ENCODE measurements around the gene MACF1.

The MACF1 gene

GRCh38 chr1:39310015-39310414 lies 105.5 kb downstream of the MACF1 start:
- DNase-seq: no peak

DNA sequence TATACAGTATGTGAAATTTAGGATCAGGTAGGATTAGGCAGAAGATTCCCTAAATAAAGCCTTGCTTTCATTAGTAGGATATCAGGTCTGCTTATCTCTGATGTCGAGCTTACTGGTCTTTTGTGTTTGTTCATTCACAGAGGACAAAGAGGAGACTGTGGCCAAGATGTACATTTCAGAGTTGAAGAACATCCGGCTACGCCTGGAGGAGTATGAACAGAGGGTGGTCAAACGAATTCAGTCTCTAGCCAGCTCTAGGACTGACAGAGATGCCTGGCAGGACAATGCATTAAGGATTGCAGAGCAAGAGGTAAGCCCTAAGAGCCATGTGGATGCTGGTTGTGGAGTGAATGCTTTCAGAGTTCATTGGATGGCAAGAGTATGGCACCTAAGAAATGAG lies 106.2 kb downstream of the MACF1 start:
- no peak for DNase-seq

DNA sequence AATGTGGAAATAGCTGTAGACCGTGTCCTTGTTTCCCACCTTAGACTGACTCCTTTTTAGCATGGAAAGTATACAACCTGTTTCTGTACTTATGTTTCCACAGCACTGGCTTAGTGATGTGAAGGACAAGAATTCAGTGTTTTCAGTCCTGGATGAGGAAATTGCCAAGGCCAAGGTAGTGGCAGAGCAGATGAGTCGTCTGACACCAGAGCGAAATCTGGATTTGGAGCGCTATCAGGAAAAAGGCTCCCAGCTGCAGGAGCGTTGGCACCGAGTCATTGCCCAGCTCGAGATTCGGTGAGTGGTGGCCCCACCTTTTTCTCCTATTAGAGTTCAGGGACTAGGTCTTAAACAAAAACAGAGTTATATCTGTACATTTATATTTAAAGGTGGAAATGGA lies 112.6 kb downstream of the MACF1 start:
- no peak for DNase-seq

DNA sequence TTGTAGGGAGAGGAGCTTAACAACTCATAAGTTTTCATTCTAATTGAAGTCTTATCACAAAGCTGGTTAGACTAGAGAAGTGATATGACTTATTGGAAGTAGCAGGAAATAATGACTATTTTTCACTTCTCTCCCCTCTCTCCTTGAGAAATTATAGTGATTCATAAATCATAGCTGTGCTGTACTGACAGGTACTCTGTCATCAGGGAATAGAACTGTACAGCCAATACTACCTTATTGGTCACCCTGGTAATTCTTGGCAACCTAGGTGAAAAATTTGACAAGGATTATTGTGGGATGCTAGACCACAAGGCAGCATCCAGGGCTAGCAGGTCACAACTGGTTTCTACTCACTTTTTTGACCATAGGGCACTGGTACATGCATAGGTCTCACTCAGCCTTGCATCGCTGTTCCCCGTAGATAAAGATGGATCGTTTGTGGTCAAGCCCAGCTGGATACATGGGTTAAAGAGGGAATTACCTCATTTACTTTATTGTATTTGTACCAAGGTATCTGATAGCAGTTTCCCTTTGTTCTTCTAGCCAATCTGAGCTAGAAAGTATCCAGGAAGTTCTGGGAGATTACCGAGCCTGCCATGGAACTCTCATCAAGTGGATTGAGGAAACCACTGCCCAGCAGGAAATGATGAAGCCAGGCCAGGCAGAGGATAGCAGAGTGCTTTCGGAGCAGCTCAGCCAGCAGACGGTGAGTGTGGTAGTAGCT lies 113.6 kb downstream of the MACF1 start:
- no peak for DNase-seq

- DNase-seq: no peak
These were observed 117.5 kb downstream of the MACF1 start for GRCh38 chr1:39321979-39322378.

GRCh38 chr1:39322431-39322830 lies 117.9 kb downstream of the MACF1 start:
- no peak for DNase-seq

DNA sequence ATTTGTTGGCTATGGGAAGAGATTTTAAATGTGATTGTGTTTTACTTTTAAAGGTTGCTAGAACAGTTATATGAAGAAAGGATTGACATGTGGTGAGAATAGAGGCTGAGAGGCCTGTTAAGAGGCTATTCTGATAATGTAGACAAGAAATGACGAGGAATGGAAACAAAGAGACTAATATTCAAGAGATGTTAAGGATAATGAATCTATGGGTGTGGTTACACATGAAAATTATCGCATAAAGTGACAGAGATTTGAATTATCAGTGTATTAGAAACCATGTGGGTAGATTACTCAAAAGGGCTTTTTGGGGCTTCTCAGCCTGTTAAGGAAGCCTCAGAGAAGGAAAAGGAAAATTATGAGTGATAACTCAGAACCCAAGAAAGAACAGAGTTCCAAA lies 120.4 kb downstream of the MACF1 start:
- no peak for DNase-seq

GRCh38 chr1:39326836-39327235 lies 122.3 kb downstream of the MACF1 start:
- no peak for DNase-seq

DNA sequence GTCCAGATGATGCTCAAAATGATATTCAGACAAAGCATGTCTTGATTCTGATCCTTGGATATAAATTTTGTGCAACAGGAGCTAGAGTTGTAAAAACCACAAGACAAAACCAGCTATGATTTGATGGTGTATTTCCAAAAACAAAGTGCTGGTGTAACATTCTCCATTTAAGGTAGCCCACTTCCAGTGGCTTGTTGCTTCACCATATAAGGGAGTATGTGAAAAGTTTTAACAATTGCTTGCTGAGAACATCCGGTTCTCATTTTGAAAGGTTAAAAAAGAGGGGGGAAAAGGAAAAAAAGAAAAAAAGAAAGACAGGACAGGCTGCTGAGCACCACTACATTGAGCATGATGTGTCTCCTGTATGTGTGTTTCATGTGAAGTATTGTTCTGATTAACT lies 123.6 kb downstream of the MACF1 start:
- no peak for DNase-seq

DNA sequence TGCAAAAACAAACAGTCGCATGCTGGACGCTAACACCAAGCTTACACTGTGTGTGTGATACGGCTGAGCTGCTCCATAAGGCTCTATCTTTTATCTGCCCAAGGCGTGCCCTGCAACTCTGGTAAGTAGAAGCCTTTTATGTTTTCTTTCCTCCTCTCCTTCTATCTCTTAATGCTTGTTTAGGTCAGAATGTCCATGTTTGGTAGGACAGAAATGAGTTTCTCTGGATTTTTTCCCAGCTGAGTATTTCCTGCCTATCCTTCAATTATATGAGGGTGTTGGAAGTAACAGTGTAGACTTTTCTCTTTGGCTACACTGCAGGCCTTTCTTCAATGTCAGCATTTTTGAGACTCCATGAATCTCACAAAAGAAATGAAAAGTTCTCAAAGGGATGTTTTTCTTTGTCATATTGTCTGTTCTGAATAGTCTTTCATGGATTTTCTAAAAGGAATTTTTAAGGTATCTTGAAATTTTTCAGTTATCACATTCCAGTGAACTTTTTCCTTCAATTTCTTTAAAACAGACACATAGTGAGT lies 124.2 kb downstream of the MACF1 start:
- DNase-seq: no peak

- DNase-seq: no peak
These were observed 127.2 kb downstream of the MACF1 start for GRCh38 chr1:39331647-39332046.

- DNase-seq: no peak
These were observed 127.8 kb downstream of the MACF1 start for GRCh38 chr1:39332291-39332690.

DNA sequence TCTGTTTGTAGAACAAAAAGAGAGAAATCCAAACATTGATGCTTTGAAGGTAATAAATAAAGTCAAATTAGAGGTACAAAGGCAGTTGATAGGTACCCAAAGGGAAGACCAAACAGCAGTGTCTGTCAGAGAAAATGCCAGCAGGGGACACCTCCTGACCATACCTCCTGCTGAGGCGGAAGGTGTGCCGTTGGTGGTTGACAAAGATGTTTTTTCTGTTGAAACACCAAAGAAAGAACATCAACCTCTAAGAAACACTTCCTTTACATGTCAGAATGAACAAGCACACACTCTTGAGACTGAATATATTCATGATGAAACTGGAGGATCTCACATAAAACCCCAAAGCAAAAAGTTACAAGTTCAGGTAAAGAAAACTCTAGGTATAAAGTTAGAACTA lies 128.3 kb downstream of the MACF1 start:
- DNase-seq: no peak

GRCh38 chr1:39333296-39333695 lies 128.8 kb downstream of the MACF1 start:
- no peak for DNase-seq

DNA sequence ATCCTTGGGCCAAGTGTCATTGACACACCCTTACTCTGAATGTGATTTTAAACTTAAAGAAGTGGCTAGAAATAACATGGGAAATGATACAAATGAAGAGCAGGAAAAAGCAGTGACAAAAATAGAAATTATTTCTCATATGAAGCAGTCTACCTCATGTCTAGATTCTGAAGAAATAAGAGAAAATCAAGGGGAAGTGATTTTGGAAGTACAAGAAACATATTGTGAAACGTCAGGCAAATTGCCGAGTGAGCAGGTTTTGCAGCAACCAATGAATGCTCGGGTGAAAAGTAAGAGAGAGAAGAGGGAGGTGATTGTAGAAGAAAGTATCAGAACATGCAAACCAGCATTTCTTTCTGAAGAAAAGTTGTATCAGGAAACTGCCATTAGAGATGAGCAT lies 130.7 kb downstream of the MACF1 start:
- DNase-seq: no peak

DNA sequence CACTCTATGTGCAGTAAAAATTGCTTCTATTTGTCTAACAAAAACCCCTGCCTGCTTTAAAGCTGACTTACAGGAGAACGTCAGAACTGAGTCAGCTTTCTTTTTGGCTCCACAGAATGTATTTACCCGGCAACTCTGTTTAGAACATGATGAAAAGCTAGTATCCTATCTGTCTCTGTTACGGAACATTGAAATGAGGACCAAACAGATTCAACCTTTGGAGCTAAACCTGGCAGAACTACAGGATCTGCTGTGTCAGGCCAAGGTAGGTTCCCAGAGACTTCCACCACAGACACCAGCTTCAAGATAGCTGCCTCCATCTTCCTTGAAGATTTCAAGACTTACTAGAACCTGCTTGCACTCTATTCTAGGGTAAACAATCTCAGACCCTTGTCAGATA lies 132.6 kb downstream of the MACF1 start:
- no peak for DNase-seq

DNA sequence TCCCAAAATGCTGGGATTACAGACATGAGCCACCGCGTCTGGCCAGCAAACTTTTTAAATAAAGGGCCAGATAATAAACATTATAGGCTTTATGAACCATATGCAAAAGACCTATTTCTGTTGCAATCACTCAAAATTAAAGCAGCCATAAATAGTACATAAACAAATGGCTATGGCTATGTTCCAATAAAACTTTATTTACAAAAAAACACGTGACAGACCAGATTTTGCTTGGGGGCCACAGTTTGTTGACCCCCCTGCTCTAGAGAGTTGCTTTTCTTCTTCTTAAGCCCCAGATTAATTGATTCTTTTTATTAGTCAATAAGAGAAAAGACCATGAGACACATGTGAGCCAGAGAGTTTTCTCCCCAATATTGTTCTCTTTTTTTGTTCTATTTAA lies 138.3 kb downstream of the MACF1 start:
- DNase-seq: no peak

- DNase-seq: no peak
These were observed 140.1 kb downstream of the MACF1 start for GRCh38 chr1:39344394-39345154.

- DNase-seq: no peak
These were observed 142.4 kb downstream of the MACF1 start for GRCh38 chr1:39346872-39347271.

DNA sequence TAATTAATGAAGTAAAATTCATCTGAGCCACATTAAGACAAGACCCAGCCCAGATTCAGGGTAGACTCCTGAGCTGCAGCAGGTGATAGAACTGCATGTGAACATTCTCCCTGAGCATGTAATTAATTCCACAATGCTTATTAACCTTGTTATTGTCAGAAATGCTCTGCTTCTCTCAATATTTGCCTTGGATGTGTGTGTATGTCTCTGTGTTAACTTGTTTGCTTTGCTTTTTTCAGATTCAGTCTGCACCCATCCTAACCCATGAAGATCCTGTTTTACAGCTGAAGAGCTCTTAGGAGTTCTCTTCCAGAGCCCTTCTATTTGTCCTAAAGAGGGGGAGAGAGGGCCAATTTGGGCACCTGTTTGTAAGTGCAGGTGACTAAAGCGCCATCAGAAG lies 143.8 kb downstream of the MACF1 start:
- DNase-seq: no peak

- no peak for DNase-seq
These were observed 148.4 kb downstream of the MACF1 start for GRCh38 chr1:39352881-39353280.

- DNase-seq: no peak
These were observed 150.1 kb downstream of the MACF1 start for GRCh38 chr1:39354572-39354971.

DNA sequence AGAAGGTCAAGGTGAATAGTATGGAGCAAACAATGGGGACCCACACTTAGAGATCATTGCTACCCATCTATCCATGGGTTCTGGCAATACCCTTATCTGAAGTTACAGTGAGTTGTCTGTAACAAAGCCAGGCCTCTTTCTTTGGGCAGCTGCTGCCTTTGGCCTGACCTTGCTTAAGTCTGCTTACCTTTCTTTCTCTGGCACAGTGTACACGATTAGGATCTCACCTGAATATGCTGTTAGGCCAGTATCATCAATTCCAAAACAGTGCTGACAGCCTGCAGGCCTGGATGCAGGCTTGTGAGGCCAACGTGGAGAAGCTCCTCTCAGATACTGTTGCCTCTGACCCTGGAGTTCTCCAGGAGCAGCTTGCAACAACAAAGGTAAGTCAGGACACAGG lies 154.0 kb downstream of the MACF1 start:
- DNase-seq: no peak

DNA sequence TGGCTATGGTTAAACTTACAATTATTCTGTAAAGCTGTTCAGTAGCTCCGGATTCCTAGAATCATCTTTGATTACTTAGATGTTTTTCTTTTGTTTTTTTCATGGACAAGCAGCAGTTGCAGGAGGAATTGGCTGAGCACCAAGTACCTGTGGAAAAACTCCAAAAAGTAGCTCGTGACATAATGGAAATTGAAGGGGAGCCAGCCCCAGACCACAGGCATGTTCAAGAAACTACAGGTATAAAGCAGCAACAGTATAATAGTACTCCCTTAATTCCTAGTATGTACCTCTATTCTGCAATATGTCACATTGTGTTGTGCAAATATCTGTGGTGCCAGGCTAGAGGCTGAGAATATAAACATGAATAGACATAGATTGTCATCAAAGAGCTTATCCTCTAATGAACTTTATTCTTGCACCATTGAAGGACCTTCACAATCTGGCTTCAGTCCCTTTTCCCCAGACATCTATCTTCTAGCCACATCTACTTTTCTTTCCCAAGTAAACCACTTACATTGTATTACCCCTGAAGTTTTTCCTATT lies 154.6 kb downstream of the MACF1 start:
- no peak for DNase-seq

Data from CD4-positive, alpha-beta T cell treated with Interleukin-6 for 4 hours (primary cell).